ENCODE results near the gene SHISA8. TPM values are rescaled to one million over a fixed set of nuclear protein-coding genes. Genes with fewer than 3 reads are reported as not detected.

Gene SHISA8
- total RNA-seq, 1 donor from 2014 or later: not detected

- DNase-seq (ENCODE audit: low spot score in 2 of 2, unreplicated experiment in 2 of 2): no peak
- Mint-ChIP-seq H3K27me3 (ENCODE audit: low read depth) (no peaks in the 10 kb centered on the region), H3K27ac (peak overlapping the region; percentile 83), H3K9me3 (no peaks in the 10 kb centered on the region), H3K36me3 (peaks cover 6% of the 10 kb centered on the region), H3K4me1 (peaks cover 18% of the 10 kb centered on the region), H3K4me3 (no peak overlapping the region)
- TF ChIP-seq, protein P1, sequence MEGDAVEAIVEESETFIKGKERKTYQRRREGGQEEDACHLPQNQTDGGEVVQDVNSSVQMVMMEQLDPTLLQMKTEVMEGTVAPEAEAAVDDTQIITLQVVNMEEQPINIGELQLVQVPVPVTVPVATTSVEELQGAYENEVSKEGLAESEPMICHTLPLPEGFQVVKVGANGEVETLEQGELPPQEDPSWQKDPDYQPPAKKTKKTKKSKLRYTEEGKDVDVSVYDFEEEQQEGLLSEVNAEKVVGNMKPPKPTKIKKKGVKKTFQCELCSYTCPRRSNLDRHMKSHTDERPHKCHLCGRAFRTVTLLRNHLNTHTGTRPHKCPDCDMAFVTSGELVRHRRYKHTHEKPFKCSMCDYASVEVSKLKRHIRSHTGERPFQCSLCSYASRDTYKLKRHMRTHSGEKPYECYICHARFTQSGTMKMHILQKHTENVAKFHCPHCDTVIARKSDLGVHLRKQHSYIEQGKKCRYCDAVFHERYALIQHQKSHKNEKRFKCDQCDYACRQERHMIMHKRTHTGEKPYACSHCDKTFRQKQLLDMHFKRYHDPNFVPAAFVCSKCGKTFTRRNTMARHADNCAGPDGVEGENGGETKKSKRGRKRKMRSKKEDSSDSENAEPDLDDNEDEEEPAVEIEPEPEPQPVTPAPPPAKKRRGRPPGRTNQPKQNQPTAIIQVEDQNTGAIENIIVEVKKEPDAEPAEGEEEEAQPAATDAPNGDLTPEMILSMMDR (IDR thresholded peaks at IDR 0.05; ENCODE audit: unreplicated experiment): no peak
Observed at GRCh38 chr22:41862160-41862529, 52.7 kb downstream of the SHISA8 start.

Small RNA genes within 50 kb of the gene (microRNA-seq; reads per million reads assigned to microRNA genes)
- 94.1 reads per million, percentile 62 among the genes with 10 or more reads in this experiment for gene MIR33A

Other genes with a start within 250 kb of the SHISA8 start
- 110 to 116 TPM (median 115 TPM) in 3 replicates for gene SNU13, start 226.2 kb downstream of the SHISA8 start, total RNA-seq
- gene MEI1, start 215.6 kb downstream of the SHISA8 start, total RNA-seq: 0.38 to 2.1 TPM (median 1.3 TPM) in 3 replicates
- gene CCDC134, start 114.4 kb downstream of the SHISA8 start, total RNA-seq: 16.9 to 19.1 TPM (median 18.4 TPM) in 3 replicates
- gene SREBF2, start 82.0 kb downstream of the SHISA8 start, total RNA-seq: 127 to 130 TPM (median 129 TPM) in 3 replicates
- gene TNFRSF13C, start 11.7 kb upstream of the SHISA8 start, total RNA-seq: 3.1 to 3.5 TPM (median 3.3 TPM) in 3 replicates
- gene CENPM, start 32.1 kb upstream of the SHISA8 start, total RNA-seq: 12.5 to 14.9 TPM (median 13.3 TPM) in 3 replicates
- 8.8 to 9.0 TPM (median 9.0 TPM) in 3 replicates for gene SEPTIN3, start 54.4 kb upstream of the SHISA8 start, total RNA-seq
- gene WBP2NL, start 83.7 kb upstream of the SHISA8 start, total RNA-seq: not detected in 3 replicates
- 19.4 to 20.7 TPM (median 19.5 TPM) in 3 replicates for gene NAGA, start 155.7 kb upstream of the SHISA8 start, total RNA-seq
- 7.8 to 8.3 TPM (median 8.1 TPM) in 3 replicates for gene PHETA2, start 159.2 kb upstream of the SHISA8 start, total RNA-seq
- gene SMDT1, start 164.6 kb upstream of the SHISA8 start, total RNA-seq: 71.0 to 87.4 TPM (median 78.9 TPM) in 3 replicates
- gene NDUFA6, start 175.7 kb upstream of the SHISA8 start, total RNA-seq: 52.6 to 54.2 TPM (median 53.4 TPM) in 3 replicates
- 6.3 to 7.2 TPM (median 6.4 TPM) in 3 replicates for gene CYP2D6, start 215.7 kb upstream of the SHISA8 start, total RNA-seq